Kidney tubule cell (primary cell): ENCODE measurements around the gene TSPAN2.
A peak's percentile ranks its signal among the peaks of the same experiment; 100 is the strongest.

Experiments used
- DNase-seq: peaks from one replicate; pipeline ENCODE4 v3.0.0-alpha.2; 2018; ENCODE audit warnings: low spot score

Gene TSPAN2

GRCh38 chr1:115089420-115090185 lies at the start of gene TSPAN2:
TSS of gene TSPAN2 (minus strand) at chr1:115089503. CDS start at chr1:115089432, 71 bp downstream.
- peak; percentile 70 for DNase-seq

- DNase-seq: peak; percentile 94
Measured at GRCh38 chr1:115138973-115139372, 49.7 kb upstream of the TSPAN2 start.

- no peak for DNase-seq
Measured at GRCh38 chr1:115138271-115138670, 49.0 kb upstream of the TSPAN2 start.

- no peak for DNase-seq
Measured at GRCh38 chr1:115137191-115137590, 47.9 kb upstream of the TSPAN2 start.

- DNase-seq: peak; percentile 95
Measured at GRCh38 chr1:115136706-115137105, 47.4 kb upstream of the TSPAN2 start.

GRCh38 chr1:115136106-115136505 lies 46.8 kb upstream of the TSPAN2 start:
- DNase-seq: peak; percentile 87

- peak; percentile 69 for DNase-seq
Measured at GRCh38 chr1:115135681-115136080, 46.4 kb upstream of the TSPAN2 start.

- DNase-seq: peak; percentile 99
Measured at GRCh38 chr1:115134850-115135480, 45.7 kb upstream of the TSPAN2 start.

- no peak for DNase-seq
Measured at GRCh38 chr1:115134231-115134630, 44.9 kb upstream of the TSPAN2 start.

- DNase-seq: peak; percentile 85
Measured at GRCh38 chr1:115133440-115133839, 44.1 kb upstream of the TSPAN2 start.

- DNase-seq: peak; percentile 83
Measured at GRCh38 chr1:115130786-115131185, 41.5 kb upstream of the TSPAN2 start.

- DNase-seq: peak; percentile 46
Measured at GRCh38 chr1:115129071-115129640, 39.9 kb upstream of the TSPAN2 start.

GRCh38 chr1:115127539-115127938 lies 38.2 kb upstream of the TSPAN2 start:
- DNase-seq: no peak

- DNase-seq: peak; percentile 86
Measured at GRCh38 chr1:115126516-115126915, 37.2 kb upstream of the TSPAN2 start.

GRCh38 chr1:115123116-115123515 lies 33.8 kb upstream of the TSPAN2 start:
- peak; percentile 72 for DNase-seq

- no peak for DNase-seq
Measured at GRCh38 chr1:115121793-115122192, 32.5 kb upstream of the TSPAN2 start.

- DNase-seq: no peak
Measured at GRCh38 chr1:115120296-115120695, 31.0 kb upstream of the TSPAN2 start.

GRCh38 chr1:115118611-115119010 lies 29.3 kb upstream of the TSPAN2 start:
- DNase-seq: peak; percentile 78

GRCh38 chr1:115118086-115118485 lies 28.8 kb upstream of the TSPAN2 start:
- DNase-seq: peak; percentile 92

GRCh38 chr1:115117298-115117697 lies 28.0 kb upstream of the TSPAN2 start:
- DNase-seq: peak; percentile 54

GRCh38 chr1:115116512-115116911 lies 27.2 kb upstream of the TSPAN2 start:
- no peak for DNase-seq

GRCh38 chr1:115115521-115116161 lies 26.3 kb upstream of the TSPAN2 start:
- peak; percentile 79 for DNase-seq

GRCh38 chr1:115114308-115114707 lies 25.0 kb upstream of the TSPAN2 start:
- peak; percentile 96 for DNase-seq
